Measurements from ENCODE around the gene ATM. TPM values are rescaled to one million over a fixed set of nuclear protein-coding genes. Genes with fewer than 3 reads are reported as not detected.
"Not testable (repeated sequence)": the region's sequence is repeated elsewhere in the genome, so short reads cannot be mapped to it uniquely, and the experiment has no call there.

The ATM gene
- total and polyA plus RNA-seq, 3 experiments from 2014 or later: 76.0 to 87.1 (median 77.1) TPM

GRCh38 chr11:108346451-108346850 lies 123.6 kb downstream of the ATM start:
- Mint-ChIP-seq H3K4me3 (no peak overlapping the region), H3K36me3 (peaks cover 4 to 82% (median 28%) of the 10 kb centered on the region in 3 donors)

GRCh38 chr11:108351468-108351867 lies 128.6 kb downstream of the ATM start:
- Mint-ChIP-seq H3K27ac (peak overlapping the region in 4 of 8 donors; percentile 9 to 59 (median 34)), H3K9me3 (no peaks in the 10 kb centered on the region), H3K4me3 (no peak overlapping the region), H3K27me3 (no peaks in the 10 kb centered on the region), H3K4me1 (peaks cover 0 to 20% (median 3%) of the 10 kb centered on the region in 3 donors), H3K36me3 (peaks cover 19 to 92% (median 49%) of the 10 kb centered on the region in 3 donors)
- Histone ChIP-seq H3K27me3 (ENCODE audit: insufficient read depth, low read length, poor library complexity, severe bottlenecking) (no peaks in the 10 kb centered on the region), H3K36me3 (ENCODE audit: insufficient read depth, low read length) (peaks cover 68% of the 10 kb centered on the region), H3K4me1 (ENCODE audit: insufficient read depth, low read length) (no peaks in the 10 kb centered on the region), H3K9me3 (ENCODE audit: low read length) (no peaks in the 10 kb centered on the region), H3K4me3 (ENCODE audit: low read length) (no peak overlapping the region), H3K27ac (ENCODE audit: low read depth, low read length) (no peak overlapping the region)
- DNase-seq: no peak
- ChIA-PET POLR2A (interaction anchor here (0.6 kb wide), 1 partner anchor 12 kb away, joined by 3 read pairs; no protein-coding TSS in a partner anchor), CTCF (no interaction called here)

More at GRCh38 chr11:108346451-108346850, 123.6 kb downstream of the ATM start:
- H3K4me1 Mint-ChIP-seq: peaks cover 13 to 38% (median 16%) of the 10 kb centered on the region in 3 donors
- no peak overlapping the region for H3K4me3 ChIP-seq (ENCODE audit: low read length)
- H3K9me3 ChIP-seq (ENCODE audit: low read length): no peaks in the 10 kb centered on the region
- no peaks in the 10 kb centered on the region for H3K9me3 Mint-ChIP-seq
- peak overlapping the region in 4 of 8 donors; percentile 19 to 59 (median 36) for H3K27ac Mint-ChIP-seq
- ChIA-PET CTCF (no interaction called here), POLR2A (no interaction called here)
- no peaks in the 10 kb centered on the region for H3K27me3 Mint-ChIP-seq
- DNase-seq: no peak
- H3K27me3 ChIP-seq (ENCODE audit: insufficient read depth, low read length, poor library complexity, severe bottlenecking): no peaks in the 10 kb centered on the region
- H3K36me3 ChIP-seq (ENCODE audit: insufficient read depth, low read length): peaks cover 33% of the 10 kb centered on the region
- H3K4me1 ChIP-seq (ENCODE audit: insufficient read depth, low read length): no peaks in the 10 kb centered on the region
- no peak overlapping the region for H3K27ac ChIP-seq (ENCODE audit: low read depth, low read length)

- Histone ChIP-seq H3K27ac (ENCODE audit: low read depth, low read length) (no peak overlapping the region), H3K36me3 (ENCODE audit: insufficient read depth, low read length) (no peaks in the 10 kb centered on the region), H3K27me3 (ENCODE audit: insufficient read depth, low read length, poor library complexity, severe bottlenecking) (no peaks in the 10 kb centered on the region), H3K9me3 (ENCODE audit: low read length) (no peaks in the 10 kb centered on the region), H3K4me3 (ENCODE audit: low read length) (no peak overlapping the region), H3K4me1 (ENCODE audit: insufficient read depth, low read length) (no peaks in the 10 kb centered on the region)
- peaks cover 13 to 57% (median 25%) of the 10 kb centered on the region in 3 donors for H3K36me3 Mint-ChIP-seq
- no peaks in the 10 kb centered on the region for H3K27me3 Mint-ChIP-seq
- no peak for DNase-seq
- ChIA-PET POLR2A (interaction anchor here (0.6 to 0.7 kb wide), 2 partner anchors 13 to 180 kb away, joined by 3 to 5 read pairs; no protein-coding TSS in a partner anchor), CTCF (no interaction called here)
- H3K4me1 Mint-ChIP-seq: peaks cover 0 to 10% (median 0%) of the 10 kb centered on the region in 3 donors
- H3K9me3 Mint-ChIP-seq: no peaks in the 10 kb centered on the region
- H3K4me3 Mint-ChIP-seq: no peak overlapping the region
- H3K27ac Mint-ChIP-seq: peak overlapping the region in 1 of 8 donors; percentile 13
Observed at GRCh38 chr11:108364159-108364558, 141.3 kb downstream of the ATM start.

- Mint-ChIP-seq H3K27me3 (no peaks in the 10 kb centered on the region), H3K36me3 (peaks cover 26 to 78% (median 31%) of the 10 kb centered on the region in 3 donors), H3K9me3 (peaks cover 0 to 3% (median 1%) of the 10 kb centered on the region in 5 donors), H3K27ac (peak overlapping the region in 1 of 8 donors; percentile 64), H3K4me3 (no peak overlapping the region), H3K4me1 (peaks cover 0 to 7% (median 0%) of the 10 kb centered on the region in 3 donors)
- H3K4me3 ChIP-seq (ENCODE audit: low read length): no peak overlapping the region
- H3K9me3 ChIP-seq (ENCODE audit: low read length): no peaks in the 10 kb centered on the region
- no peak for DNase-seq
- ChIA-PET CTCF (no interaction called here), POLR2A (no interaction called here)
- H3K27ac ChIP-seq (ENCODE audit: low read depth, low read length): no peak overlapping the region
- H3K36me3 ChIP-seq (ENCODE audit: insufficient read depth, low read length): no peaks in the 10 kb centered on the region
- no peaks in the 10 kb centered on the region for H3K4me1 ChIP-seq (ENCODE audit: insufficient read depth, low read length)
- H3K27me3 ChIP-seq (ENCODE audit: insufficient read depth, low read length, poor library complexity, severe bottlenecking): no peaks in the 10 kb centered on the region
Observed at GRCh38 chr11:108368134-108368533, 145.3 kb downstream of the ATM start.

- Histone ChIP-seq H3K9me3 (ENCODE audit: low read length) (no peaks in the 10 kb centered on the region), H3K27me3 (ENCODE audit: insufficient read depth, low read length, poor library complexity, severe bottlenecking) (no peaks in the 10 kb centered on the region), H3K4me1 (ENCODE audit: insufficient read depth, low read length) (no peaks in the 10 kb centered on the region), H3K4me3 (ENCODE audit: low read length) (no peak overlapping the region), H3K27ac (ENCODE audit: low read depth, low read length) (no peak overlapping the region), H3K36me3 (ENCODE audit: insufficient read depth, low read length) (no peaks in the 10 kb centered on the region)
- H3K36me3 Mint-ChIP-seq: peaks cover 26 to 74% (median 29%) of the 10 kb centered on the region in 3 donors
- DNase-seq: no peak
- H3K4me1 Mint-ChIP-seq: peaks cover 0 to 4% (median 0%) of the 10 kb centered on the region in 3 donors
- POLR2A ChIA-PET: interaction anchor here (0.5 kb wide), 1 partner anchor 1051 kb away, joined by 3 read pairs; no protein-coding TSS in a partner anchor
- CTCF ChIA-PET: no interaction called here
- H3K27me3 Mint-ChIP-seq: no peaks in the 10 kb centered on the region
- H3K9me3 Mint-ChIP-seq: peaks cover 0 to 7% (median 5%) of the 10 kb centered on the region in 5 donors
- no peak overlapping the region for H3K4me3 Mint-ChIP-seq
- peak overlapping the region in 1 of 8 donors; percentile 40 for H3K27ac Mint-ChIP-seq
Observed at GRCh38 chr11:108369064-108369463, 146.2 kb downstream of the ATM start.

- no peaks in the 10 kb centered on the region for H3K4me1 Mint-ChIP-seq
- H3K36me3 Mint-ChIP-seq: peaks cover 22 to 61% (median 26%) of the 10 kb centered on the region in 3 donors
- no peaks in the 10 kb centered on the region for H3K27me3 Mint-ChIP-seq
- no peak overlapping the region for H3K4me3 Mint-ChIP-seq
- H3K9me3 ChIP-seq (ENCODE audit: low read length): no peaks in the 10 kb centered on the region
- H3K36me3 ChIP-seq (ENCODE audit: insufficient read depth, low read length): no peaks in the 10 kb centered on the region
- ChIA-PET POLR2A (no interaction called here), CTCF (no interaction called here)
- no peak overlapping the region for H3K4me3 ChIP-seq (ENCODE audit: low read length)
- no peaks in the 10 kb centered on the region for H3K4me1 ChIP-seq (ENCODE audit: insufficient read depth, low read length)
- no peaks in the 10 kb centered on the region for H3K27me3 ChIP-seq (ENCODE audit: insufficient read depth, low read length, poor library complexity, severe bottlenecking)
- H3K9me3 Mint-ChIP-seq: peaks cover 0 to 8% (median 7%) of the 10 kb centered on the region in 5 donors
- DNase-seq: no peak
- no peak overlapping the region for H3K27ac Mint-ChIP-seq
- H3K27ac ChIP-seq (ENCODE audit: low read depth, low read length): no peak overlapping the region
Observed at GRCh38 chr11:108370315-108370714, 147.4 kb downstream of the ATM start.

GRCh38 chr11:108370990-108371389 lies 148.1 kb downstream of the ATM start:
- no peaks in the 10 kb centered on the region for H3K36me3 ChIP-seq (ENCODE audit: insufficient read depth, low read length)
- H3K9me3 Mint-ChIP-seq: peaks cover 0 to 8% (median 7%) of the 10 kb centered on the region in 5 donors
- H3K27me3 ChIP-seq (ENCODE audit: insufficient read depth, low read length, poor library complexity, severe bottlenecking): no peaks in the 10 kb centered on the region
- H3K4me1 Mint-ChIP-seq: no peaks in the 10 kb centered on the region
- H3K4me1 ChIP-seq (ENCODE audit: insufficient read depth, low read length): no peaks in the 10 kb centered on the region
- POLR2A ChIA-PET: no interaction called here
- H3K27ac ChIP-seq (ENCODE audit: low read depth, low read length): no peak overlapping the region
- no peak overlapping the region for H3K27ac Mint-ChIP-seq
- peaks cover 21 to 54% (median 25%) of the 10 kb centered on the region in 3 donors for H3K36me3 Mint-ChIP-seq
- H3K9me3 ChIP-seq (ENCODE audit: low read length): no peaks in the 10 kb centered on the region
- no peak overlapping the region for H3K4me3 ChIP-seq (ENCODE audit: low read length)
- CTCF ChIA-PET: no interaction called here
- H3K27me3 Mint-ChIP-seq: no peaks in the 10 kb centered on the region
- no peak overlapping the region for H3K4me3 Mint-ChIP-seq
- no peak for DNase-seq

- POLR2A ChIA-PET; H3K9me3 ChIP-seq (ENCODE audit: low read length); H3K27ac Mint-ChIP-seq; H3K27me3 Mint-ChIP-seq; H3K4me1 Mint-ChIP-seq; H3K4me3 Mint-ChIP-seq; H3K36me3 ChIP-seq (ENCODE audit: insufficient read depth, low read length); H3K9me3 Mint-ChIP-seq; H3K4me1 ChIP-seq (ENCODE audit: insufficient read depth, low read length); H3K27me3 ChIP-seq (ENCODE audit: insufficient read depth, low read length, poor library complexity, severe bottlenecking); DNase-seq; H3K4me3 ChIP-seq (ENCODE audit: low read length); H3K27ac ChIP-seq (ENCODE audit: low read depth, low read length): not testable (repeated sequence)
- H3K36me3 Mint-ChIP-seq: peaks cover 10 to 31% (median 16%) of the 10 kb centered on the region in 3 donors
- CTCF ChIA-PET: interaction anchor here (1.1 kb wide), 1 partner anchor 10 kb away, joined by 3 read pairs; no protein-coding TSS in a partner anchor
Observed at GRCh38 chr11:108373505-108373904, 150.6 kb downstream of the ATM start.
